ENCODE data around the gene C1orf122.
A peak's percentile ranks its signal among the peaks of the same experiment; 100 is the strongest.

C1orf122 gene

GRCh38 chr1:37776946-37777516, 30.6 kb upstream of the C1orf122 start:
- Histone ChIP-seq H3K9me3 (ENCODE audit: insufficient read depth, low read depth, low read length) (no peaks in the 10 kb centered on the region), H3K27me3 (ENCODE audit: insufficient read depth, low read length) (peaks cover 42% of the 10 kb centered on the region; the same call in 1 of the 2 replicates), H3K36me3 (ENCODE audit: insufficient read depth, low read depth, low read length) (no peaks in the 10 kb centered on the region), H3K9ac (ENCODE audit: low read depth, low read length) (no peak overlapping the region), H3K4me3 (ENCODE audit: low read length) (no peak overlapping the region), H3K27ac (ENCODE audit: low read length) (no peak overlapping the region), H3K4me1 (ENCODE audit: insufficient read depth, low read length) (no peaks in the 10 kb centered on the region)

- Histone ChIP-seq H3K36me3 (ENCODE audit: insufficient read depth, low read depth, low read length) (no peaks in the 10 kb centered on the region), H3K4me1 (ENCODE audit: insufficient read depth, low read length) (no peaks in the 10 kb centered on the region), H3K9me3 (ENCODE audit: insufficient read depth, low read depth, low read length) (no peaks in the 10 kb centered on the region), H3K27ac (ENCODE audit: low read length) (no peak overlapping the region), H3K9ac (ENCODE audit: low read depth, low read length) (no peak overlapping the region), H3K27me3 (ENCODE audit: insufficient read depth, low read length) (peaks cover 47% of the 10 kb centered on the region; the same call in 1 of the 2 replicates), H3K4me3 (ENCODE audit: low read length) (no peak overlapping the region)
These were observed 28.9 kb upstream of the C1orf122 start for GRCh38 chr1:37778654-37779053.

- Histone ChIP-seq H3K9ac (ENCODE audit: low read depth, low read length) (no peak overlapping the region), H3K27me3 (ENCODE audit: insufficient read depth, low read length) (peaks cover 51% of the 10 kb centered on the region), H3K4me3 (ENCODE audit: low read length) (no peak overlapping the region), H3K27ac (ENCODE audit: low read length) (no peak overlapping the region), H3K36me3 (ENCODE audit: insufficient read depth, low read depth, low read length) (no peaks in the 10 kb centered on the region), H3K4me1 (ENCODE audit: insufficient read depth, low read length) (no peaks in the 10 kb centered on the region), H3K9me3 (ENCODE audit: insufficient read depth, low read depth, low read length) (no peaks in the 10 kb centered on the region)
These were observed 25.1 kb upstream of the C1orf122 start for GRCh38 chr1:37782491-37782890.

DNA sequence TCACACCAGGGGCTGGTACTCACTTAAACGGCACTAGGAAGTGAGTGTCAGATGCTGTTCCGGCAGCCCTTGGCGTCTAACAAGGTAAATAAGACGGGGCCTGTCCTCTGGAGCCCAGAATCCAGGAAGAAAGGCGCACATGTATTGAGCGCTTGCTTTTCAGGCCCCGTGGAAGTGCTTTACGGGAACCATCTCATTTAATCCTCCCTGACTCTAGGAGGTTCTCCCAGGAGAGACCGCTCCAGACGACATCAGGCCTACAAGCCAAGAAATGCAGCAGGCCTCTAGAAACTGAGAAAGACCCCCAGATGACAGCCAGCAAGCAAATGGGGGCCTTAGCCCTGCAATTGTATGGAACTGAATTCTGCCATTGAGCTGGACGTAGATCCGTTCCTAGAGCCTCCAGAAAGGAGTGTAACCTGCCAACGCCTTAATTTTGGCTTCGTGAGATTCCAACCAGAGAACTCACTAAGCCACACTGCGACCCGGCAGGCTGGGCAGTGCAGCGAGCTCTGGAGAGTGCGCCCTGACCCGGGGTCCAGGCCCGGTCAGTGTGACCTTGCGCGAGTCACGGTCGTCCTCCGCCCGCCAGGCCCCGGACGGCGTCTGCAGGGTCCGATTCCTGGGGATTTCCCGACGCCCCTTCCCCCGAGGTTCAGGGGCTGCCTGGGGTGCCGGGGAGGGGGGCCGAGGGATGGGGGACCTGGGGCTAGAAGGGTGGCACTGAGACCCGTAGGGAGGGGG, 14.5 kb upstream of the C1orf122 start:
- no peaks in the 10 kb centered on the region for H3K36me3 ChIP-seq (ENCODE audit: insufficient read depth, low read depth, low read length)
- peak overlapping the region; percentile 43; the same call in 1 of the 2 replicates for H3K4me3 ChIP-seq (ENCODE audit: low read length)
- H3K9ac ChIP-seq (ENCODE audit: low read depth, low read length), result no peak overlapping the region
- H3K9me3 ChIP-seq (ENCODE audit: insufficient read depth, low read depth, low read length), result no peaks in the 10 kb centered on the region
- H3K27me3 ChIP-seq (ENCODE audit: insufficient read depth, low read length), result peaks cover 79% of the 10 kb centered on the region
- H3K27ac ChIP-seq (ENCODE audit: low read length), result no peak overlapping the region
- H3K4me1 ChIP-seq (ENCODE audit: insufficient read depth, low read length), result peaks cover 5% of the 10 kb centered on the region; the same call in 1 of the 2 replicates

GRCh38 chr1:37793773-37794371, 13.7 kb upstream of the C1orf122 start, which contains the start of gene MANEAL:
MANEAL (plus strand) TSS chr1:37793847; CDS start chr1:37794183, 336 bp downstream.
- Histone ChIP-seq H3K4me1 (ENCODE audit: insufficient read depth, low read length) (peaks cover 5% of the 10 kb centered on the region; the same call in 1 of the 2 replicates), H3K4me3 (ENCODE audit: low read length) (peak within 1 kb of the TSS; percentile 66), H3K9me3 (ENCODE audit: insufficient read depth, low read depth, low read length) (no peaks in the 10 kb centered on the region), H3K36me3 (ENCODE audit: insufficient read depth, low read depth, low read length) (no peaks in the 10 kb centered on the region), H3K27me3 (ENCODE audit: insufficient read depth, low read length) (peaks cover 71% of the 10 kb centered on the region), H3K27ac (ENCODE audit: low read length) (no peak within 1 kb of the TSS), H3K9ac (ENCODE audit: low read depth, low read length) (no peak within 1 kb of the TSS)

DNA sequence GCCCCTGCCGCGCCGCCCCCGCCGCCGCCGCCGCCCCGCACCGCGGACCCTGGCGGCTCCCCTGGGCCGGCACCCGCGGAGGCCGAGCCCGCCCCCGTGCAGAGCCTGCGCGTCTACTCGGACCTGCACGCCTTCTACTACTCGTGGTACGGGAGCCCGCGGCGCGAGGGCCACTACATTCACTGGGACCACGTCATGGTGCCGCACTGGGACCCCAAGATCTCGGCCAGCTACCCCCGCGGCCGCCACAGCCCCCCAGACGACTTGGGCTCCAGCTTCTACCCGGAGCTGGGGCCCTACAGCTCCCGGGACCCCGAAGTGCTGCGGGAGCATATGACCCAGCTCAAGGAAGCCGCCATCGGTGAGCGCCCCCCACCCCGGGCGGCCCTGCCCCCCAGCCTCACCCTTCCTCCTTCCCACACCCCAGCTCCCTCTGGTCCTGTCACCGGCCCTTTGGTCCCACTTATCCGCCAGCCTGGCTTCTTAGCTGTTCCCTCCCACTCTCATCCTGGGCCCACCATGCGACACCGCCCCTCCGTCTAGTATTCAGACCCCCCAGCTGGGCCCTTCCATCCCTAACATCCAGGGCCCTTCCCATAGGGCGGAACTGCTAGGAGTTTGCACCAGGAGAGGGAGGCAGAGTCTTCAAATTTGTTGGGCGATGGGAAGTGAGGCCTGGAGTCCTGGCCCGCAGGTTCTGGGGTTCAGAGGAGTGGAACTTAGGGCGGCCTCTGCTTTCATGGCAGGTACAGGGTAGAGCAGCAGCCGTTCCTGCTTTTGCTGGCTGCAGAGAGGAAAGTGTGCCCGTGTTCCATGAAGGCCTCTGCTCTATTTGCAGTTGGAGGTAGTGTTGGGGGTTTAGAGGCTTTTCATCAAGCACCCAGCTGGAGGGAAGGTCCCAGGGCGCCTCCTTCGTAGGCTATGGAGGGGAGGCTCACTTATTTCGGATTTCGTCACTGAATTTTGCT, 12.9 kb upstream of the C1orf122 start:
- Histone ChIP-seq H3K4me1 (ENCODE audit: insufficient read depth, low read length) (peaks cover 5% of the 10 kb centered on the region; the same call in 1 of the 2 replicates), H3K4me3 (ENCODE audit: low read length) (peak overlapping the region; percentile 58), H3K9me3 (ENCODE audit: insufficient read depth, low read depth, low read length) (no peaks in the 10 kb centered on the region), H3K27me3 (ENCODE audit: insufficient read depth, low read length) (peaks cover 66% of the 10 kb centered on the region), H3K9ac (ENCODE audit: low read depth, low read length) (no peak overlapping the region), H3K36me3 (ENCODE audit: insufficient read depth, low read depth, low read length) (peaks cover 2% of the 10 kb centered on the region; the same call in 1 of the 2 replicates), H3K27ac (ENCODE audit: low read length) (no peak overlapping the region)

GRCh38 chr1:37795340-37796125, 12.1 kb upstream of the C1orf122 start:
- peak overlapping the region; percentile 58 for H3K4me3 ChIP-seq (ENCODE audit: low read length)
- H3K9ac ChIP-seq (ENCODE audit: low read depth, low read length), result no peak overlapping the region
- peaks cover 5% of the 10 kb centered on the region; the same call in 1 of the 2 replicates for H3K4me1 ChIP-seq (ENCODE audit: insufficient read depth, low read length)
- no peaks in the 10 kb centered on the region for H3K9me3 ChIP-seq (ENCODE audit: insufficient read depth, low read depth, low read length)
- H3K36me3 ChIP-seq (ENCODE audit: insufficient read depth, low read depth, low read length), result peaks cover 11% of the 10 kb centered on the region; the same call in 1 of the 2 replicates
- no peak overlapping the region for H3K27ac ChIP-seq (ENCODE audit: low read length)
- peaks cover 57% of the 10 kb centered on the region for H3K27me3 ChIP-seq (ENCODE audit: insufficient read depth, low read length)

GRCh38 chr1:37797750-37798345, 9.7 kb upstream of the C1orf122 start:
- no peak overlapping the region for H3K9ac ChIP-seq (ENCODE audit: low read depth, low read length)
- no peak overlapping the region for H3K27ac ChIP-seq (ENCODE audit: low read length)
- H3K9me3 ChIP-seq (ENCODE audit: insufficient read depth, low read depth, low read length), result no peaks in the 10 kb centered on the region
- peaks cover 27% of the 10 kb centered on the region for H3K36me3 ChIP-seq (ENCODE audit: insufficient read depth, low read depth, low read length)
- H3K4me1 ChIP-seq (ENCODE audit: insufficient read depth, low read length), result peaks cover 5% of the 10 kb centered on the region; the same call in 1 of the 2 replicates
- H3K27me3 ChIP-seq (ENCODE audit: insufficient read depth, low read length), result peaks cover 34% of the 10 kb centered on the region
- no peak overlapping the region for H3K4me3 ChIP-seq (ENCODE audit: low read length)

DNA sequence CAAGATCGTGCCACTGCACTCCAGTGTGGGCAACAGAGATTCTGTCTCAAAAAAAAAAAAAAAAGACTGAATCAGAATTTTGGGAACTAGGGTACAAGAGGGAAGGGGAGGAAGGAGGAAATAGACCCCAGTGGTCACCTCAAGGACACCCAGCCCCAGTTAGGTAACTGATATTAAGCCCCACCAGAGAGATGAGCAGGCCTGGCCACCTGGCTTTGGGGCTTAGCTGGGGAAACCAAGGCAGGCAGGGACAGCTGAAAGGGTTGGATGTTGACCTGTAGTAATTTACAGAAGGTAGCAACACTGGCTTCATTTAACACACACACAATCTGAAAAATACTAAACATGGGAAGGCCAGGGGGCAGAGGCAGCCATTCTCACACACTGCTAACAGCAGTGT, 5.2 kb upstream of the C1orf122 start:
- Histone ChIP-seq H3K27me3 (ENCODE audit: insufficient read depth, low read length) (no peaks in the 10 kb centered on the region), H3K9ac (ENCODE audit: low read depth, low read length) (no peak overlapping the region), H3K4me3 (ENCODE audit: low read length) (no peak overlapping the region), H3K27ac (ENCODE audit: low read length) (no peak overlapping the region), H3K4me1 (ENCODE audit: insufficient read depth, low read length) (0 out of 2 replicates have a peak, but pooled peaks cover 3% of the 10 kb centered on the region), H3K36me3 (ENCODE audit: insufficient read depth, low read depth, low read length) (peaks cover 69% of the 10 kb centered on the region), H3K9me3 (ENCODE audit: insufficient read depth, low read depth, low read length) (no peaks in the 10 kb centered on the region)

DNA sequence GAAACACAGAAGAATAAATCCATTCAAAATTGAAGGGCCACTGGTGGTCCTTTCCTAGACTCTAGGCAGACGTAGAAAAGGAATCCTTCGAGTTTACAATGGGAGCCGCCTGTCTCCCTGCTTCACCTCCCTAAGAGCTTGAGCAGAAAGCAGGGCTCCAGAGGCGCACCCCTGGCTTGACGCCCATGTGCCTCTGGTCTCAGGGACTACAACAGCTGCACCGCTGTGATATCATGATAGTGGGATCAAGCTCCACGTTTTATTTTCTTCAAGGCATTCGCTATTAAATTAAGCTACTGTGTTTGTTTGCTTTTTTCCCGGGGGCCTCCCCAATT, 403 bp upstream of the C1orf122 start:
- no peaks in the 10 kb centered on the region for H3K27me3 ChIP-seq (ENCODE audit: insufficient read depth, low read length)
- peak overlapping the region; percentile 17 for H3K27ac ChIP-seq (ENCODE audit: low read length)
- H3K9me3 ChIP-seq (ENCODE audit: insufficient read depth, low read depth, low read length), result no peaks in the 10 kb centered on the region
- peaks cover 62% of the 10 kb centered on the region for H3K36me3 ChIP-seq (ENCODE audit: insufficient read depth, low read depth, low read length)
- peaks cover 8% of the 10 kb centered on the region; the same call in 1 of the 2 replicates for H3K4me1 ChIP-seq (ENCODE audit: insufficient read depth, low read length)
- H3K4me3 ChIP-seq (ENCODE audit: low read length), result peak overlapping the region; percentile 100
- H3K9ac ChIP-seq (ENCODE audit: low read depth, low read length), result peak overlapping the region; percentile 94; the same call in 1 of the 2 replicates

Measured in iPS-20b (cell line).